VCaP (cell line): ENCODE results near the gene ARVCF.

Experiments used
- H3K27ac ChIP-seq: fragments of 450-650 bp; 2 replicates; pipeline ENCODE4 v1.5.1; 2017
- TF ChIP-seq, protein P1 (sequence below): fragments of 450-650 bp; conservative IDR thresholded peaks from 2 replicates; pipeline ENCODE4 v1.5.1; 2017; ENCODE audit warnings: mild to moderate bottlenecking, moderate library complexity

The ARVCF gene

GRCh38 chr22:20062043-20062765 lies 45.6 kb upstream of the ARVCF start:
- no peak overlapping the region for H3K27ac ChIP-seq
- TF ChIP-seq, protein P1, sequence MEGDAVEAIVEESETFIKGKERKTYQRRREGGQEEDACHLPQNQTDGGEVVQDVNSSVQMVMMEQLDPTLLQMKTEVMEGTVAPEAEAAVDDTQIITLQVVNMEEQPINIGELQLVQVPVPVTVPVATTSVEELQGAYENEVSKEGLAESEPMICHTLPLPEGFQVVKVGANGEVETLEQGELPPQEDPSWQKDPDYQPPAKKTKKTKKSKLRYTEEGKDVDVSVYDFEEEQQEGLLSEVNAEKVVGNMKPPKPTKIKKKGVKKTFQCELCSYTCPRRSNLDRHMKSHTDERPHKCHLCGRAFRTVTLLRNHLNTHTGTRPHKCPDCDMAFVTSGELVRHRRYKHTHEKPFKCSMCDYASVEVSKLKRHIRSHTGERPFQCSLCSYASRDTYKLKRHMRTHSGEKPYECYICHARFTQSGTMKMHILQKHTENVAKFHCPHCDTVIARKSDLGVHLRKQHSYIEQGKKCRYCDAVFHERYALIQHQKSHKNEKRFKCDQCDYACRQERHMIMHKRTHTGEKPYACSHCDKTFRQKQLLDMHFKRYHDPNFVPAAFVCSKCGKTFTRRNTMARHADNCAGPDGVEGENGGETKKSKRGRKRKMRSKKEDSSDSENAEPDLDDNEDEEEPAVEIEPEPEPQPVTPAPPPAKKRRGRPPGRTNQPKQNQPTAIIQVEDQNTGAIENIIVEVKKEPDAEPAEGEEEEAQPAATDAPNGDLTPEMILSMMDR = no peak

GRCh38 chr22:20061481-20061861 lies 44.8 kb upstream of the ARVCF start:
- H3K27ac ChIP-seq = no peak overlapping the region
- TF ChIP-seq, protein P1 = no peak

- no peak overlapping the region for H3K27ac ChIP-seq
- TF ChIP-seq, protein P1 = no peak
Measured at GRCh38 chr22:20060700-20061480, 44.3 kb upstream of the ARVCF start.

DNA sequence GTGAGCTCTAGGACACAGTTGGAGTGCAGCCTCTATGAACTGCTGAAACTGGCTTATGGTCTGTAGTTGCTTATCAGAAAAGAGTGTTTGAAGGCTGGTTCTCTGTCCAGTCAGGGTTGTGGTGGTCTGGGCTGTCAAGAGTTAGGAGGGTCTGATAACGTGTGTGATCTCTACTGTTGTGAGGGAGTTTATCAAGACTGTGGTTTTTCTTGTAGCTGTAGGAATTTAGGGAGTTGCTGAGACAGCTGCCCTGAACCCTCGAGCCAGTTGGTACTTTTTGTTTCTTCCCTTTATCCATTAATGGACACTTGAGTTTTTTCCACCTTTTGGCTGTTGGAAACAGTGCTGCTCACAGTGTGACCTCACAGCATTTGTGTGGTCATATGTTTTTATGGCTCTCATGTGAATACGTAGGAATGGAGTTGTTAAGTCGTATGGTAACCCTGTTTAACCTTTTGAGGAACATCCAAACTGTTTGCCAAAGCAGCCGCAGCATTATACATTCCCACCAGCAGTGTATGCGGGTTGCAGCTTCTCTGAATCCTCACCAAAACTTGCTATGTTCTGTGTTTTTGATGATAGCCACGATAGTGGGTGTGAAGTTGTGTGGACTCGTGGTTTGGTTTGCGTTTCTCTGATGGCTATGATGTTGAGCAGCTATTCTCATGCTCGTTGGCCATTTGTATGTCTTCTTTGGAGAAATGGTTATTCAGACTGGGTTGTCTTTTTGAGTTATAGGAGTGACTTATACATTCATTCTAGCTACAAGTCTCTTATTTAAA lies 42.6 kb upstream of the ARVCF start:
- H3K27ac ChIP-seq = no peak overlapping the region
- TF ChIP-seq, protein P1 = no peak

DNA sequence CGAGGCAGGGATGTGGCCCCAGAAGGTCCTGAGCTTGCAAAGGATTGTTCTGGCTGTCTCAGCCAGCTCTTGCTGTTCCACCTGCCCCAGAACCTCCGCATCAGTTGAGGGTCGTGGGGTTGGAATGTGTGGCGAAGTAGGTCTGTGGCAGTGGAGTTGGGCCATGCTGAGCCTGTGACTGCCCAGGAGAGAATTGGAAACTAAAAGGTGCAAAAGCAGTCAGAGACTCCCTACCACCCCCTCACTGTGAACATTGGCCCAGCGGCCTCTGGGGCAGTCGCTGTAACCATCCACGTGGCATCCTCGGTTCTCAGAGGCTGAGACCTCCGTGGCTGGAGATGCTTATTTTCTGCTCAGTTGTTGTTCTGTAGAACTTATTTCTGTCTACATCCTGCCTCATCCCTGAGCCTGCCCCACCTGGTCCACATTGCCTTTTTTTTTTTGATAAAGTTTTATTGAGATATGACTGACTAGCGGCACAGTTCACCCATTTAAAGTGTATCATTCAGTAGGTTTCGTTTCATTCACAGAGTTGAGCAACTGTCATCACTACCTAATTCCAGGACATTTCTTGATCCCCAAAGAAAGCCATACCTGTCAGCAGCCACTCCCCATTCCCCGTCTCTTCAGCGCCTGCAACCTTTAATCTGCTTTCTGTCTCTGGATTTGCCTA lies 41.1 kb upstream of the ARVCF start:
- TF ChIP-seq, protein P1 = no peak
- H3K27ac ChIP-seq = no peak overlapping the region

- TF ChIP-seq, protein P1 = no peak
- no peak overlapping the region for H3K27ac ChIP-seq
Measured at GRCh38 chr22:20056696-20057386, 40.2 kb upstream of the ARVCF start.
